Upper lobe of right lung (tissue), 1 donor: ENCODE measurements around the gene RFT1. TPM values are rescaled to one million over a fixed set of nuclear protein-coding genes. Genes with fewer than 3 reads are reported as not detected.

Experiments used
- ATAC-seq: fragments of 200-7000 bp; cut with Tn5 transposase; one replicate; pipeline ENCODE4 v1.9.1; 2020; ENCODE audit warnings: mild to moderate bottlenecking, moderate library complexity
- DNase-seq: peaks from one replicate; pipeline ENCODE4 v3.0.0-alpha.2; 2020
- H3K27ac ChIP-seq: fragments of 200-600 bp; one replicate; pipeline ENCODE4 v1.8.0; 2022
- H3K27me3 ChIP-seq: fragments of 200-600 bp; one replicate; pipeline ENCODE4 v1.8.0; 2022; ENCODE audit warnings: mild to moderate bottlenecking
- H3K36me3 ChIP-seq: fragments of 200-600 bp; one replicate; pipeline ENCODE4 v1.8.0; 2022
- H3K4me1 ChIP-seq: fragments of 200-600 bp; one replicate; pipeline ENCODE4 v1.8.0; 2022
- H3K4me3 ChIP-seq: fragments of 200-600 bp; one replicate; pipeline ENCODE4 v1.8.0; 2022; ENCODE audit warnings: mild to moderate bottlenecking
- H3K9me3 ChIP-seq: fragments of 200-600 bp; one replicate; pipeline ENCODE4 v1.8.0; 2022
- CTCF ChIP-seq: fragments of 200-600 bp; IDR thresholded peaks from one replicate; pipeline ENCODE4 v1.8.0; 2022; ENCODE audit warnings: antibody characterized with exemption
- intact Hi-C: fragments of 100-400 bp; cut with DNase I; formaldehyde crosslinking; loops from one replicate; pipeline ENCODE4 v1.11.0; 2022
- total RNA-seq: library from RNA; stranded (reverse); fragmentation: NEBNext Ultra II Directional; extraction: Animal tissue kit (Norgen Biotek cat#: 25700); gene quantifications from one replicate; pipeline ENCODE4 v1.2.1, GENCODE V29; 2021
- donor health status: DM: no; HTN: yes; CAD: no; lungs with severe emphysema.

RFT1 gene
- total RNA-seq, 1 donor from 2014 or later = 20.6 TPM

GRCh38 chr3:53111822-53112221 is 18.4 kb downstream of the RFT1 start:
- H3K4me1 ChIP-seq = peaks cover 7% of the 10 kb centered on the region
- no peak for DNase-seq
- H3K27ac ChIP-seq = no peak overlapping the region
- H3K4me3 ChIP-seq = no peak overlapping the region
- no peaks in the 10 kb centered on the region for H3K27me3 ChIP-seq
- no peaks in the 10 kb centered on the region for H3K9me3 ChIP-seq
- no peak for TF ChIP-seq CTCF
- intact Hi-C loops = no loop called here
- no peak for ATAC-seq
- H3K36me3 ChIP-seq = peaks cover 37% of the 10 kb centered on the region

GRCh38 chr3:53109891-53110771 is 20.1 kb downstream of the RFT1 start:
- no peak overlapping the region for H3K4me3 ChIP-seq
- intact Hi-C loops = no loop called here

GRCh38 chr3:53109190-53109589 is 21.0 kb downstream of the RFT1 start:
- Histone ChIP-seq H3K4me1 (peaks cover 7% of the 10 kb centered on the region), H3K9me3 (no peaks in the 10 kb centered on the region), H3K4me3 (no peak overlapping the region), H3K27ac (peak overlapping the region; percentile 21), H3K36me3 (peaks cover 41% of the 10 kb centered on the region), H3K27me3 (no peaks in the 10 kb centered on the region)
- intact Hi-C loops = no loop called here
- TF ChIP-seq CTCF = no peak
- DNase-seq = no peak
- no peak for ATAC-seq

More at GRCh38 chr3:53109891-53110771, 20.1 kb downstream of the RFT1 start:
- H3K36me3 ChIP-seq = peaks cover 36% of the 10 kb centered on the region
- peak; percentile 67 for TF ChIP-seq CTCF
- DNase-seq = peak; percentile 84
- ATAC-seq = peak; percentile 98
- peaks cover 7% of the 10 kb centered on the region for H3K4me1 ChIP-seq
- no peaks in the 10 kb centered on the region for H3K27me3 ChIP-seq
- H3K27ac ChIP-seq = peak overlapping the region; percentile 21
- no peaks in the 10 kb centered on the region for H3K9me3 ChIP-seq

GRCh38 chr3:53104762-53105161 is 25.5 kb downstream of the RFT1 start:
- no peak for DNase-seq
- no peaks in the 10 kb centered on the region for H3K9me3 ChIP-seq
- intact Hi-C loops = no loop called here
- peaks cover 60% of the 10 kb centered on the region for H3K36me3 ChIP-seq
- ATAC-seq = peak; percentile 83
- no peaks in the 10 kb centered on the region for H3K27me3 ChIP-seq
- TF ChIP-seq CTCF = no peak
- H3K27ac ChIP-seq = no peak overlapping the region
- H3K4me3 ChIP-seq = no peak overlapping the region
- H3K4me1 ChIP-seq = peaks cover 5% of the 10 kb centered on the region

- DNase-seq = no peak
- no peak overlapping the region for H3K27ac ChIP-seq
- peaks cover 71% of the 10 kb centered on the region for H3K36me3 ChIP-seq
- TF ChIP-seq CTCF = no peak
- no peaks in the 10 kb centered on the region for H3K9me3 ChIP-seq
- intact Hi-C loops = no loop called here
- H3K27me3 ChIP-seq = no peaks in the 10 kb centered on the region
- peak; percentile 41 for ATAC-seq
- no peak overlapping the region for H3K4me3 ChIP-seq
- H3K4me1 ChIP-seq = no peaks in the 10 kb centered on the region
Observed at GRCh38 chr3:53103397-53104296, 26.6 kb downstream of the RFT1 start.
